Right lobe of liver (tissue), 4 donors: ENCODE data around the gene MAML3.

Experiments
- CTCF ChIP-seq, 4 donors: fragments of 200-600 bp in 3 of 4; fragments of 450-650 bp in 1 of 4; IDR thresholded peaks; one replicate each; pipeline versions ENCODE4 v1.5.1 to v1.8.0; 2016 to 2022; ENCODE audit warnings: antibody characterized with exemption in 4 of 4, mild to moderate bottlenecking in 2 of 4
- POLR2A ChIP-seq: fragments of 450-650 bp; IDR thresholded peaks from one replicate; pipeline ENCODE4 v1.6.1; 2017; ENCODE audit warnings: antibody characterized with exemption, mild to moderate bottlenecking
- donor health status: DM: no; HTN: no; CAD: no.
- donor health status: DM: no; HTN: no; CAD: no.
- donor health status: DM: no; HTN: yes; CAD: no.

- TF ChIP-seq CTCF (IDR thresholded peaks at IDR 0.05) (no peak), POLR2A (no peak)
Measured at GRCh38 chr4:139866276-139866962, 287.6 kb downstream of the MAML3 start.
